OCI-LY3 (cell line): ENCODE measurements around the gene PAFAH1B2.
"Not testable (repeated sequence)": the region's sequence is repeated elsewhere in the genome, so short reads cannot be mapped to it uniquely, and the experiment has no call there.

Source experiments
- CTCF ChIP-seq: fragments of 200-600, 300-600 bp; sonication (generic); IDR thresholded peaks from 2 replicates; pipeline ENCODE4 v1.5.1; 2014; ENCODE audit warnings: antibody characterized with exemption, low read length, low read depth
- EZH2phosphoT487 ChIP-seq: fragments of 200-600 bp; shearing (Covaris generic); IDR thresholded peaks from 2 replicates; pipeline ENCODE4 v1.6.1; 2018; ENCODE audit warnings: antibody characterized with exemption, mixed run types, low read depth

GRCh38 chr11:117206111-117206510, 62.0 kb downstream of the PAFAH1B2 start:
- not testable (repeated sequence) for TF ChIP-seq CTCF, EZH2phosphoT487
